Femur (tissue), 1 donor: ENCODE measurements around the gene PLCB1.

Experiments used
- DNase-seq: peaks from one replicate; pipeline ENCODE4 v3.0.0-alpha.2; 2017

The PLCB1 gene

DNA sequence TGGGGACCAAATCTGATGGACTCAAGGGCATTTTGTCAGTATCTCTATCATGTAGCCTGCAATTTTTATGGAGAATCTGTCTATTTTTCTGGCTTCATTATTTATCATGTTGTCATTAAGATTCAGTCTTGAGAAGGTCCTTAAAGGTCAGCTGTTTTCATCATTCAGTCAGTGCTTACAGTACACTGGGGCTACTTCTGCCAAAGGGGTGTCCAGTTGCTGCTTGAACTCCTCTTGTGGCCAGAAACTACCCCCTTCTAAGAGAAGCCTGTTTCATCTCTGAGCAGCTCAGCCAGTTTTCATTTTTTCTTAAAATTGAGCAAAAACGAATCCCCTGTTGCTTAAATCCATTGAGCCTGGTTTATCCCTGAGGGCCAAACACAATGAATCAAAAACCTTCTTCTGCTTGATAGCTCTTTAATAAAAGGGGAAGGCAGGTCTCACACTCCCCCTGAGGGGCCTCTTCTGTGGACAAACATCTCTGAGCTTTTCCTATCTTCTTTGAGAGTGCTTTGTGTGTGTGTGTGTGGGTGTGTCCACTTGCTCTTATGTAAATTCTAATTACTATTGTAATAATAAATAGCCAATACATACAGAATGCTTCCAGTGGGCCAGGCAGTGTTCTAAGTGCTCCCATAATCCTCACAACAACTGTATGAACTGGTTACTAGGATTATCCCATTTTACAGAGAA, 172.2 kb downstream of the PLCB1 start:
- no peak for DNase-seq

DNA sequence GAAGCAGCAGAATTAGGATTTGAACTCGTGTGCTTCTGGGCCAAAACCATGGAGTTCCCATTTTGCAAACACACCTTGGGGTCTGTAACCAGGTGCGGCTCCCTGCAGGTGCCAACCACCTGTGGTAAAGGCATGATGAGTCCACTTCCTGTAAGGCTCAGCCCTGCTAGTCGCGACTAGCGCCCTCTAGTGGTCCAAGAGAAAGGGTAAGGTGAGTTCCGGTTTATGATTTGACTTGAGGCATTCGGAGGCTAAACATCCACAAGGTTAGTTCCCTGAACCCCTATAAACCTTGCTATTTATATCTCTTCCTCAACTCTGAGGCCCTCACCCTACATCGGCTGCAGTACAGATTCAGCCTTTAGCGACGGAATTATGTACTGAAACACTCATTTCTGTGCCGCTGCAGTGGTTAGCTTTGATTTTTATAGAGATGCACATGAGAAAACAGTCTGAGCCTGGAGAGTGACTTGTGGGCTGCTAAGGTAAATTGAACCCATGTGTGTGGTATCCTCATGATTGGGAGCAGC, 173.4 kb downstream of the PLCB1 start:
- DNase-seq: peak; percentile 28

DNA sequence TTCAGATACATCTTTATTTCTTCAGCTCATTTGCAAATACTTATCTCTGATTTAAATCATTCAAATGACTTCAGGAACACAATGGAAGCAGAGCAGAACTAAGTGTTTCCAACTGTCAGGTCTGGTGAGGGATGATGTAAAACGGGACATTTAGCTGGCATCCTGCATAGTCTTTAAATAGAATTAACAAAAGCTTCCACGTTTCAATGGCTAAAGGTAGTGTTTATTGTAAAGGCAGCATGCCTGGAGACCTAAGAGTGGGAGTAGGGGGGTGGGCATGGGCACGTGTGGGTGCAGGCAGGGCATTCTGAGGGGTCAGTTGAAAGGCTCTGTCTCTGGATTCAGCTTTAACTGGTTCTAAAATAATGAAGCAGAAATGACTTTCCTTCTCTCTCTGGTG, 174.9 kb downstream of the PLCB1 start:
- DNase-seq: no peak

DNA sequence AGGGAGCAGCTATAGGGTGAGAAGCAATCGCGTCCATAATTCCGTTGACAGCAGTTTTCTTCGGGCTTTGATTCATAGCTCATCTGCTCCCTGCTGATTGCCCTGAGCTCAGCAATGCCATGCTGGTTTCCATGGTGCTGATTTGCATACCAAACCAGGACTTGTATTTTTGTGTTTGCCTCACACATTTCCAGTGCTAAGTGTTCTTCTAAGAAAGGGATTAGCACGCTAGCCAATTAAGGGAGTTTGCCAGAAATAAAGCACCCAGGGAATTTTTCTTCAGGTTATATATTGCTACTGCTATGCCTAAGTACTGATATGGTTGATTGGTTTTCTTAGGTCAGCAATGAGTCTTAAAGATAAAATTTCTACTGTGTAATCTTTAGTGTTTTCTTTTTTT, 177.6 kb downstream of the PLCB1 start:
- DNase-seq: no peak

DNA sequence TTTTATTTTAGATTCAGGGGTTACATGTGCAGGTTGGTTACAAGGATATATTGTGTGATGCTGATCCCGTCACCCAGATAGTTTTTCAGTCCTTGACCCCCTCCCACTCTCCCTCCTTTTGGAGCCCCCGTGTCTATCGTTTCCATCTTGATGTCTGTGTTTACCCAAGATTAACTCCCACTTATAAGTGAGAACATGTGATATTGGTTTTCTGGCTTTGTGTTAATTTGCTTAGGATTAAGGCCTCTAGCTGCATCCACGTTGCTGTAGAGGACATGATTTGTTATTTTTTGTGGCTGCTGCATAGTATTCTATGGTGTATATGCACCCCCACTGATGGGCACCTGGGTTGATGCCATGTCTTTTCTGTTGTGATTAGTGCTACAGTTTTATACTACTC, 178.6 kb downstream of the PLCB1 start:
- DNase-seq: no peak

DNA sequence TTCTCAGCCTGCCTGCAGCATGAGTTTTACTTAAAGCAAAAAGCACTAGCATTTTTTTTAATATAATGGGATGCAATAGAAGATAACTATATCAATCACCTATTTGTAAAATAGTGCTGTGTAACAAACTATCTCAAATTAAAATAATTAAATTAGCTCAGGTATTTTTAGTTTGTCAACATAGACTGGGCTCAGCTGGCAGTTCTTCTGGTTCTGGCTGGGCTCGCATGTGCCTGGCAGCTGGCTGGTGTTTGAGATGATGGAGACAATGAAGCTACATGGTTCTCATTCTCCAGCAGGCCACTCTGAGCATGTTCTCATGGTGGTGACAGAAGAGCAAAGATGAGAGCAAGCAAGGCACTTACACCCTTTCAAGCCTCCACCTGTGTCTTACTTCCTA, 181.0 kb downstream of the PLCB1 start:
- DNase-seq: no peak

DNA sequence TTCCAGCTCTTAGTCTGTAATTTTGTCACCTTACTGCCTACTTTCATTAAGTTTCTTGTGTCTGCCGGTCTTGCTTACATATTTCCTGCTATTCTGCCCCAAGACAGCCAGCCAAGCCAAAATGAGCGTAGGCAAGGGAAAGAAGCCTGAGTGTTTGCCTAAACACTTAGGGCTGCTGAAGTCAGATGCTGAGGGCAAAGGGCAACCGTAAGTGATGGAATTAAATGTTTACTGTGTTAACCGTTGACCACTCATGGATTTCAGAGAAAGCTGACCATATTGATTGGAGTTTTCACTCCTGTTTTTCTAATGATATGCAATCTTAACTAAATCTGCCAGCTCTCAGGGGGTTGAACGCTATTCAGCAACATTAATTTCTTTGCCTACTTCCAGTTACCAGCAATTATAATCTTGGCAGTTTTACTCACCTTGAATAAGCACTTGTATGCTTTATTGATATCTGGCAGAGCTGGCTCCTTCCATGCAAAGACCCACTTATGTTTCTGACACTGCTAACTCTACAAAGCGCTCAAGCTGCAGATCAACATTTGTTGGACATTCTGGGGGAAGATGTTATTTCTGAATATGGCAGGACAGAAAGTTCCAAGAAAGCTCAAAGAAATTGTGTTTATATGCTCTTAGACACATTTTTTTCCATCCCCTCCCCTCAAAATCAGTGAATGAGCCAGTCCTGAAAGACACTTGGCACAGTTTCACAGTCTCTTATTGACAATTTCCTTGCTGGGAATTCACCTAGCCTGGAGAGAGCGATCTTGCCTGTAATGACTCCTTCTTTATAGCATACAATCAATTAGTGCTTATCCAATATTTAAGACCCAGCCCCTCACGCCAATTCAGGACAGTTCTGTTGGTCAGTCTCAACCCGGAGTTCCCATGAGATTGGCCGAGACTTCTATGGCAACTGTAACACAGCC, 183.8 kb downstream of the PLCB1 start:
- DNase-seq: no peak

DNA sequence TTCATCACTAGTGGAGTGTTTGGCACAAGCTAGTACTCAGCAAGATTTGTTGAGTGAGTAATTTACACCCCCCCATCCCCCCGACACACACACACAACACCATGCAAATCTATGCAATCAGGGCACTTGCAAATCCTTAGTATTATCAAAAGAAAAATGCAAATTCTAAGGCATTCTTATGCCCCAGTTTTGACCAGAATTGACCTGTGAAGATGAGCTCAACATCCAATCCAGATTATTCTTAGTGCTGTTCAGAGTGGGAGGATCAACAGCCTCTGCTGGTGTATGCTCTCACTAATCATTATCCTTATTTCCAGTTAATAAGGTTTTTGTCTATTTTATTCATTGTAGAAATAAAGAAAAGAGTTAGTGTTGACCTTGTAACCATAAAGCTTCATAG, 185.4 kb downstream of the PLCB1 start:
- DNase-seq: no peak

DNA sequence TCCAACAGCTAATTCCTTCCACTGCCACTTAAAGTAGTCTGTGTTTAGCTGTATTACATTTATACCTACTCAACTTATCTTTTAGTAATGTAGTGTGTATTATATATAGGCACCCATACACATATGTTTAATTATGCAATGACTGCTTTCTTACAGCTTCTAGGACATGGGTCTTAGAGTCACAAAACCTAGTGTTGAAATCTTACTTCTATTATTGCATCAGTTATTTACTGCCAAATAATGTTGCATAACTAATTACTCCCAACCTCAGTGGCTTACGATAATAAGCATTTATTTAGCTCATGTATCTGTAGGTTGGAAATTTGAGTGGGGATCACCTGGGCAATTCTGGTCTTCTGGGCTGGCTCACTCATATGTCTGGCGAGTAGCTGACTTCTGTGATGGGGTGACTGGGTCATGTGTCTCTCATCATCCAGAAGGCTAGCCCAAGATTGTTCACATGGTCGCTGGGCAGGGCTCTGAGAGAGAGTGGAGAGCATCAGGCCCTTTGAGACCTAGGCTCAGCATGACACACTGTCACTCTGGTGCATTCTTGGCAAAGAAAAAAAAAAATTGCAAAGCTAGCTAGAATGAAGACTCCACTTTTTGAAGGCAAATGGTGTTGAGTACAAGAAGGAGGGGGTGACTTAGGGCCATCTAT, 187.0 kb downstream of the PLCB1 start:
- no peak for DNase-seq

DNA sequence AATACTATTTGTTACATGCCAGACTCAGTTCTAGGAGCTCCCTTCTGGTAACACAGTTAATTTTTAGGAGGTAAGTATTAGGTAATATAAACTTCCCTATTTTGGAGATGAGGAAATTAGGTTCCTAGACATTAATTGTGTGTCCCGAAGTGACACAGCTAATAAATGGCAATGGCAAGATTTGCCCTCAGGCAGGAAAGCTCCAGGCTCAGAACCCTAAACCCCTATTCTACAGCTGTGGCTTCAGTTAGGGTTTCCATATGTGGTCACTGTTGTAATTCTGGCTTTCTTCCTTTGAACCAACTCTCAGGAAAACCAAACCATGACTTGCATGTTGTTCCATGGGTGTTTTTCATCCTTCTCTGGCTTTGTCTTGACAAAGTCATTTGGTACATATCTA, 188.2 kb downstream of the PLCB1 start:
- no peak for DNase-seq

DNA sequence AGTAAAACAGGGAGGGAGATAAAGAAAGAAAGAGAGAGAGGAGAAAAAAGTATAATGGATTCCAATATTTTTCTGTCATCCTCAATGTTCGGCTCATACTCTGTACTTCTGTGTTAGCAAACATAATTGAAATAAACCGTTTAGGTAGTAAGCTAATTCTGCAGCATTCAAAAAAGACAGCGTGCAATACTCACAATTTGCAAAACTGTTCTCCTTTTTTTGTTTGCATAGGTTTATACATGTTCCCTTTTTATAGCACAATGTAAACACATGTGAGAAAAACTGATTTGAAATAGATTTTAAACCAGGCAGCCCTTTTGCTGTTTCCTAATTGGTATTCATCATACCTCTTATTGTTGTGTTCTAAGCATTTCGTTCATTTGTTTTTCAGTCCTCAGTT, 188.9 kb downstream of the PLCB1 start:
- DNase-seq: no peak

DNA sequence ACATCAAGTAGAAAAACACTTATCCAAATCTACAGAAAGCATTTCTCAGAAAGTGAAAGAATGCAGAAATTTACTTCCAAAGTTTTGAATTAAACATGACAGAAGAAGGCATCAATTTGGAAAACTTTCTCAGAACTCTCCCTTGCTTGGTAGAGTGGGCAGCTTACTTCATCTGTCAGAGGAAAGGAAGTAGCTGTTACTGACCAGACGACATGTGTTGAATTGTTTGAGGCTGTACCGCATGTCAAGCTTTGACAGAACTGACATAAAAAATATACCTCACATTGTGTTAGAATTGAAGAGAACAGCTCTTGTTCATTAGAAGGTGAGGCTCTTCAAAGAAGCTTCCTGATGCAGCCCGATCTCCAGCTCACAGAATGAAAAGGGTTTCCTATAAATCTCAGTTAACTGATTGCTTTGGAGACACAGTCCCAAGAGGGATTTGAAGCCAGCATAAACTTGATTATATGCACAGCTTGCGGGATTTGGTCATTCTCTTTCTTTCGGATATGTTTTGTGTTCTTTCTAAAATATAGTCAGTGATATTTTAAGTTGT, 190.7 kb downstream of the PLCB1 start:
- DNase-seq: no peak

DNA sequence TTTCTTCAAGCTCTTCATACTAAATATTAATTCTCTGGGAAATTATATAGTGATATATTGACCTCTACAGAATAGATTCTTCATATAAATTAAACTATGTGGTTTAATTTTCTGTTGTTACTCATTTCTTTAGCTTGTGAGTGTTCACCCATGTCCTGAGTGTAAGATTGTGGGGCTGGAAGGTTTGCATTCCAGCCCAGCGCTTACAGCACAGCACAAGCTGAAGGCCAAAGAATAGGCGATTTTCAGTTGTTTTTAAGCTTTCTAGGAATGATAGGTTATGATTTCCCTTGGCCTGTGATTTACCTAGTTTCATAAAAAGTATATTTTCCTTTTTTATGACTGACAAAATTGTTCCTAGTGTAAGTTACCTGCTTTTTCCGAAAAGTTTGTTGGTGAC, 194.1 kb downstream of the PLCB1 start:
- no peak for DNase-seq

DNA sequence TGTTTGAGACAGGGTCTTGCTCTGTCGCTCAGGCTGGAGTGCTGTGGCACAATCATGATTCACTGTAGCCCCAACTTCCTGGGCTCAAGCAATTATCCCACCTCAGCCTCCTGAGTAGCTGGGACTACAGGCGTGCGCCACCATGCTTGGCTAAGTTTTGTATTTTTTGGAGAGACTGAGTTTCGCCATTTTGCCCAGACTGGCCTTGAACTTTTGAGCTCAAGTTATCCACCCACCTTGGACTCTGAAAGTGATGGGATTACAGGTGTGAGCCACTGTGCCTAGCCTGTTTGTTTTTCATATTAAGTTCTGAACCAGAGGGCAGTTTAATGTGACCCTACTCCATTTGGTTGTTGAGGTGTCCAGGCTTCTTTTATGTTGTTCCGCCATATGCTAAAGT, 194.8 kb downstream of the PLCB1 start:
- DNase-seq: no peak

DNA sequence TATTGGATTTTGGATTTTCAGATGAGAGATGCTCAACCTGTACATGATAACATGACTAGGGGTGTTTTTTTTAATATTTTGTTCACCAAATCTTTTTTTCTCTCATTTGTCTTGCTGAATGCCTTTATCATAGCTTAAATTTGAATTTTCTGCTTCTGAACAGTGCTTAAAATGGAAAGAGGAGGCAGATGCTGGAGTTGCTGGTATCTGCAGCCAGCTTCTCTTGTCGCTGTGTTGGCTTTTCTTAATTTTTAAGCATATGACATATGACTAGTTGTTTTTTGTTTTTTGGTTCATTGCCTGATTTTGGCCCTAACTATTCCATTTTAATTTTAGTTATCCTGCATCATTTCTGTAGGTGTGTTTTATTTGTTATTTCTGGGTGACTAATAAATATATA, 196.1 kb downstream of the PLCB1 start:
- no peak for DNase-seq

DNA sequence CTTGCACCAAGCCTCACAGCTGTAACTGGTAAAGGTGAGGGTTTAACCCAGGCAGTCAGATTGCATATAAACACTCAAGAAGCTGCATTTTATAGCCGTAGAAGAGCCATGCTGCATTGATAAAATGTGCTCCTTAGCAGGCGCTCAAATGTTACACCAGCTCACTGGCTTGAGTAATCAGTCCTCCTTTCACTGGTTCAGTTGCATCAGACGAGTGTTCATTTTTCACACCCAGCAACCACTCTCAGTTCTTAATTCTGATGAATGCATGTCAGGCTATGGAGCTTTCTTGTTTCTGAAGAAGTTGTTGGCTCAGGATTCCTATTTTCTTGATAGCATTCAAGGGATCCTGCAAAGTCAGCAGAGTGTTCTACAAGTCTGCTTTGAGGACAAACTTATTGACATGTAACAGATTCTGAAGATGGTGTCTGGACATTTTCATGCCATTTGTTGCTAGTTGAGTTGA, 198.3 kb downstream of the PLCB1 start:
- no peak for DNase-seq

DNA sequence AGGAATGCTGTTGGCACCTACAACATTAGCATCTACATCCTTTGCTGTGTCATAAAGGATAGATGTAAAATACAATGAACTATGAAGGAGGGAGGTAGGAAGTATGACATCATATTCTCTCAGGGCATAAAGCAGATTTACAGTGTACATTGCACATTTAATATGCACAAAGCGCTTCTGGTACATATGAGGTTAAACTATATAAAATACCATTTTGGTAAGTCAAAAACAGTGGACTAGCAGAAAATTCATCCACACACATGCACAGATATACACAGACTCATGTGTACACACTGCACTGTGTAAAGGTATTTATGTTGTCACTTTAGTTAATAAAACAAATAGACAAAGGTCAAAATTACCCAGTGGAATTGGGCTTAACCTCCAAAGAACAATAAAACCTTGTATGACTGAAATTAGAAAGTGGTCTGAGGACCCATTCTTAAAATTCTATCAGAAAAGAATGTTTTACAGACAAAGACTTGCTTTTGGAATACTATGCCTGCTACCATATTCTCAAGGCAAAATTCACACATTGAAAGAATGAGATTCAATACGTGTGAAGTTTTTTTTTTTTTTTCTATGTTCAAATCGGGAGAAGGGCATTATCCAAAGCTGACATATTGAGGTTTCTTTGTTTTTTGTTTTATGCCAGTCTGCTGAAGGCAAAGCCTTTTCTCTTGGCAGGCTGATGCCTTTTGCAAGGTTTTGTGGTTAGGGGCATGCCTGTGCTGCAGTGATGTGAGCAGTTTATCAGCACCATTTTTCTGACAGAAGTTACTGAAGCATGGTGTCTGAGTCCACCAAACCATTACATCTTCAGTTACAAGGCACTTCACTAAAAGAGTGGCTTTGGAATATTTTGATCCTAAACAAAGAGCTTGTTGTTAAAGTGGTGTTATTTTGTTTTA, 199.0 kb downstream of the PLCB1 start:
- no peak for DNase-seq

DNA sequence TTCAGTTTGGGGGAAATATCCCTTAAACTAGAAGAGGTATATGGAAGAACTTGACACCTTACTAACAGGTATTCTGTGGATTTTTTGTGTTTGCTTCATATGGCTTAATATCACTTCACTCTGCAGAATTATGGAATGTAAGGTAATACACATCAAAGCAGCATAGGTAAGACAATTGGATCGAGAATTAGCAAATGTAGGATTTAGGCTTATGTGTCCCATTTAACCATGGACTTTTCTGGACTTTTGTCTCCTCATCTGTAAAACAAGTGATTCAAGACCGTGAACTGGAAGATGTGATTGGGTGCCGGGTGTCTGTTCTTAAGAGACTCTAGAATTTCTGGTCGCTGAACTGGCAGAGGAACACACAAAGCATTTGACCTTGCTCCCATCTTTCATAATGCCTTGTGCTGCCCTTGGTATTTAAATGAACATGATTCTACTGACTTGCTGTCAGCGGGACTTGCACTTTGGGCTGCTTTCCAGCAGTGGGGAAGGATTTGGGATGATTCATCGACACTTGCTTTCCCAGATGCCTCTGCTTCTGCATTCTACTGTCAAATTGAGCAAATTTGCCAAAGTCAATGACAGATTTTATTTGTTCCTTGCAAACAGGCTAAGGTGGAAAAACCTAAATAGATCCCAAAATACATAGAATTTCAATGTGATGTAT, 199.8 kb downstream of the PLCB1 start:
- no peak for DNase-seq

DNA sequence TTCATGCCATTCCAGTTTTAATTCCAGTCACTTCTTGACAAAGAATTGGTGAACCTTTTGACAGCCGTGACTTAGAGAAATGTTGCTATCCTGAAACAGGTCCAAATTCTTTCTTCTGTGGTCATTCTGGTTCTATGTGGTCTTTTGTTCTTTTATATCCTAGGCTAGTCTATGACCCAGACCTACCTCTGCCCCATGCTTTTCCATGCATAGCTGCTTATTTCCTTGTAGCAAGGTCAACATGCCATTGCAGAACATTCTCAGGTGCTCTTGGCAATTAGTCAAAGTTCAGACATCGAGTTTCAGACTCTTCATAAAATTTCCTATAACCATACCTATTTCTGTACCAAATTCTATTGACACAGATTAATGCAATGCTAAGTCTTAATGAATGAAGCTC, 202.6 kb downstream of the PLCB1 start:
- DNase-seq: no peak

DNA sequence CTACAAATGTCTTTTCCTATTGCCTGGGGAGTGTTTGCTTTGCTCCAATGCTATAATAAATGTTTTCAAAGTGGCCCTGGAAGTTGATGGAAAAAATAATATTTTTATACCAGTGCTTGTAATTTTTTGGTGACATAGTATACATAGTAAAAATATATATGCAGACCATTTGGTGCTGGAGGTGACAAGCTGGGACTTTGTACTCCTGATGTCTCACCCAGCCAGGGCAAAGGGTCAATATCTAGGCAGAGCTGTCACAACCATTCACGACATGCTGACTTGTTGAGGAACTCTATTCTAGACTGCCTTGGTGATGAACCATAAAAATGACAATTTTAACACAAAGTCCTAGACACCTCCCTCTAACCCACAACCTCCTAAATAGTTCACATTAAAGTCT, 203.0 kb downstream of the PLCB1 start:
- no peak for DNase-seq

DNA sequence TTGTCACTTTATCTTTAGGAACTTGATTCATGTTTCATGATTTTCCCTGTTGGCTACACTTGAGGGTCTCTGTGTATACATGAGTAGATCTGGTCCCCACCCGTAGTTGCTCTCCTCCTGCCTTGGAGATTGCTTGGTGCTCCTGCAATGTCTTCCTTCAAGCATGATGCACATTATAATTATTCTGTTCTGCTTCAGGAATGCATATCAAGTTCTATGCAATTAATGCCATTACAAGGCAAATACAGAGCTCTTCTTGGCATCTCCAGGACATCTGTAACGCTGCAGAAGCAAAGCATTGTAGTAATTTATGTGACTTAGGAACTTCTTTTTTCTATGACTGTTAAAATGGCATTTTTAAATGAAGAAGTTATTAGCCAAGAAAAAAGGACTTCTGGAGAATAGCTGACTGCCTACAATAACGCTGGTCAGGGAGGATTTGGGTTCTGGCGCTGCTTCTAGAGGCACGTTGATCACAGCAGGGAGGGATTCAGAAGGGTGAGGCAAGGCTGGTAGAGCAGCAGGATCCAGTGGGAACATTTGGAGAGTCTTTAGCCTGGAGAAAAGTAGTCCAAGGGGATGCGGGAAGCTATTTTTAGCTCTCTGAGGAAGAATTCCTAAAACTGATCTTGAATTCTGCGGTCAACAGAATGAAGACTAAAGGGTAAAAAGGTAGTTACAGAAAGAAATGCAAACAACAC, 203.6 kb downstream of the PLCB1 start:
- no peak for DNase-seq
